GM23338 (cell line): ENCODE results near the gene OLFML2B. TPM values are rescaled to one million over a fixed set of nuclear protein-coding genes. Genes with fewer than 3 reads are reported as not detected.
A peak's percentile ranks its signal among the peaks of the same experiment; 100 is the strongest.

Experiments used
- ATAC-seq: fragments of 200-7000 bp; cut with Tn5 transposase; 3 replicates; pipeline ENCODE4 v1.9.1; 2020
- DNase-seq: peaks from one replicate; pipeline ENCODE4 v3.0.0-alpha.2; 2015; ENCODE audit warnings: low spot score
- H2AFZ ChIP-seq: fragments of 200-600 bp; sonication (generic); 2 replicates; pipeline ENCODE4 v1.8.0; 2016; ENCODE audit warnings: antibody characterized with exemption, mild to moderate bottlenecking, moderate library complexity
- H3F3A ChIP-seq: fragments of 200-600 bp; sonication (generic); replicated peaks from 2 replicates; pipeline ENCODE4 v1.8.0; 2017; ENCODE audit warnings: antibody characterized with exemption, mixed run types, low read depth
- H3K27ac ChIP-seq: fragments of 200-600 bp; sonication (generic); 2 replicates; pipeline ENCODE4 v1.6.1; 2016; ENCODE audit warnings: low read depth
- H3K27me3 ChIP-seq: fragments of 200-600 bp; sonication (generic); 2 replicates; pipeline ENCODE4 v1.8.0; 2016; ENCODE audit warnings: mild to moderate bottlenecking, mixed run types, moderate library complexity; ENCODE audit not compliant: insufficient read depth
- H3K36me3 ChIP-seq: fragments of 200-600 bp; sonication (generic); 2 replicates; pipeline ENCODE4 v1.8.0; 2016; ENCODE audit warnings: mild to moderate bottlenecking; ENCODE audit not compliant: insufficient read depth
- H3K4me1 ChIP-seq: fragments of 200-600 bp; sonication (generic); 2 replicates; pipeline ENCODE4 v1.8.0; 2016; ENCODE audit warnings: mild to moderate bottlenecking, moderate library complexity; ENCODE audit not compliant: insufficient read depth
- H3K4me2 ChIP-seq: fragments of 200-600 bp; sonication (generic); 2 replicates; pipeline ENCODE4 v1.7.1; 2017; ENCODE audit warnings: mixed run types
- H3K4me3 ChIP-seq: fragments of 200-600 bp; sonication (generic); 2 replicates; pipeline ENCODE4 v1.6.1; 2016; ENCODE audit warnings: mixed run types
- H3K79me2 ChIP-seq: fragments of 200-600 bp; sonication (generic); replicated peaks from 2 replicates; pipeline ENCODE4 v1.8.0; 2017; ENCODE audit warnings: mild to moderate bottlenecking; ENCODE audit not compliant: insufficient read depth
- H3K9me2 ChIP-seq: fragments of 200-600 bp; sonication (generic); 2 replicates; pipeline ENCODE4 v1.8.0; 2017; ENCODE audit not compliant: insufficient read depth
- H4K20me1 ChIP-seq: fragments of 200-600 bp; sonication (generic); replicated peaks from 2 replicates; pipeline ENCODE4 v1.8.0; 2017; ENCODE audit warnings: mild to moderate bottlenecking; ENCODE audit not compliant: insufficient read depth
- H3K27ac Mint-ChIP-seq: 2 replicates; pipeline ENCODE4 v1.8.0; 2020; ENCODE audit warnings: inconsistent platforms, mild to moderate bottlenecking, moderate library complexity, mixed read lengths
- H3K27me3 Mint-ChIP-seq: 3 replicates; pipeline ENCODE4 v1.8.0; 2022; ENCODE audit warnings: low read depth, mild to moderate bottlenecking, moderate library complexity, mixed read lengths, inconsistent platforms; ENCODE audit not compliant: insufficient read depth, poor library complexity
- H3K36me3 Mint-ChIP-seq: 3 replicates; pipeline ENCODE4 v1.8.0; 2021; ENCODE audit warnings: low read depth, mild to moderate bottlenecking, inconsistent platforms, moderate library complexity, mixed read lengths
- H3K4me1 Mint-ChIP-seq: 3 replicates; pipeline ENCODE4 v1.8.0; 2020; ENCODE audit warnings: mild to moderate bottlenecking, inconsistent platforms, mixed read lengths
- H3K4me3 Mint-ChIP-seq: 3 replicates; pipeline ENCODE4 v1.8.0; 2021; ENCODE audit warnings: moderate library complexity, mild to moderate bottlenecking, inconsistent platforms, mixed read lengths
- H3K9me3 Mint-ChIP-seq: 3 replicates; pipeline ENCODE4 v1.8.0; 2020; ENCODE audit warnings: moderate library complexity, mild to moderate bottlenecking, inconsistent platforms, mixed read lengths
- EZH2phosphoT487 ChIP-seq: fragments of 200-600 bp; sonication (generic); IDR thresholded peaks from one replicate; pipeline ENCODE4 v1.8.1; 2018; ENCODE audit warnings: antibody characterized with exemption; ENCODE audit not compliant: unreplicated experiment
- NANOG ChIP-seq: IDR thresholded peaks from 2 replicates; pipeline ENCODE4 v1.6.1; 2016; ENCODE audit warnings: antibody characterized with exemption, borderline replicate concordance
- polyA plus RNA-seq: library from polyadenylated mRNA; unstranded; fragments of >200 nt; fragmentation: Nextera tagmentation; extraction: Ambion mirVana; gene quantifications from 2 replicates; pipeline ENCODE4 v1.2.1, GENCODE V29; 2016
- total RNA-seq: library from RNA; depleted of rRNA; stranded (reverse); fragments of >200 nt; shearing (Covaris generic); gene quantifications from 2 replicates; pipeline ENCODE4 v1.2.3, GENCODE V29; 2014
- TF ChIP-seq, protein P1 (sequence below): fragments of 250-450 bp; sonication (Bioruptor Pico); IDR thresholded peaks from 2 replicates; pipeline ENCODE4 v1.5.0; 2020; ENCODE audit warnings: mild to moderate bottlenecking, moderate library complexity
- TF ChIP-seq, protein P2 (sequence below), 2 experiments: fragments of 200-600 bp in 1 of 2; sonication (generic) in 1 of 2; conservative IDR thresholded peaks; 2 replicates each; pipeline versions ENCODE4 v1.5.1 to v1.6.1; 2016 to 2017; ENCODE audit warnings: antibody characterized with exemption in 2 of 2, low read depth in 2 of 2, mild to moderate bottlenecking in 2 of 2, moderate library complexity in 1 of 2
- TF ChIP-seq, protein P3 (sequence below): IDR thresholded peaks from 2 replicates; pipeline ENCODE4 v1.6.1; 2016; ENCODE audit warnings: antibody characterized with exemption

OLFML2B gene
- total and polyA plus RNA-seq, 2 experiments from 2014 or later, result 2.9 to 4.3 TPM

DNA sequence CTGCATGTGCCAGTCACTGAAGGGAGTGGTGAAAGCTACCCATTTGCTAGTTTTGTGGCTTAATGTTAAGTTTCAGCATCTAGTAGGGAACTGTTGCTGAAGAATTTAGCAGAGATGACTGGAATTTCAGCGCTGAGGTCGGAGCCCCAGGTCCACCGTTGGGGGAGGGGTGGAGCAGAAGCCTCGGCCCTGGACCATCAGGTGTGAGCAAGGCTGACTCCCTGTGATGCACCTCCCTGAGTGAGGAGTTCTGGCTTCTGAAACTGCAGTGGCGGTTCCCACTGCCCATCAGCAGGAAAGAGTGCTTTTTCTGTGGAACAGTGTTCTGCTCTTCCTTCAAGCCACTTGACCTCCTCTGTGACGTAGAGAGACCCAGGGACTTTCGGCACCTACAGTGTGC lies 47.2 kb upstream of the OLFML2B start (continued):
- TF ChIP-seq, protein P1, sequence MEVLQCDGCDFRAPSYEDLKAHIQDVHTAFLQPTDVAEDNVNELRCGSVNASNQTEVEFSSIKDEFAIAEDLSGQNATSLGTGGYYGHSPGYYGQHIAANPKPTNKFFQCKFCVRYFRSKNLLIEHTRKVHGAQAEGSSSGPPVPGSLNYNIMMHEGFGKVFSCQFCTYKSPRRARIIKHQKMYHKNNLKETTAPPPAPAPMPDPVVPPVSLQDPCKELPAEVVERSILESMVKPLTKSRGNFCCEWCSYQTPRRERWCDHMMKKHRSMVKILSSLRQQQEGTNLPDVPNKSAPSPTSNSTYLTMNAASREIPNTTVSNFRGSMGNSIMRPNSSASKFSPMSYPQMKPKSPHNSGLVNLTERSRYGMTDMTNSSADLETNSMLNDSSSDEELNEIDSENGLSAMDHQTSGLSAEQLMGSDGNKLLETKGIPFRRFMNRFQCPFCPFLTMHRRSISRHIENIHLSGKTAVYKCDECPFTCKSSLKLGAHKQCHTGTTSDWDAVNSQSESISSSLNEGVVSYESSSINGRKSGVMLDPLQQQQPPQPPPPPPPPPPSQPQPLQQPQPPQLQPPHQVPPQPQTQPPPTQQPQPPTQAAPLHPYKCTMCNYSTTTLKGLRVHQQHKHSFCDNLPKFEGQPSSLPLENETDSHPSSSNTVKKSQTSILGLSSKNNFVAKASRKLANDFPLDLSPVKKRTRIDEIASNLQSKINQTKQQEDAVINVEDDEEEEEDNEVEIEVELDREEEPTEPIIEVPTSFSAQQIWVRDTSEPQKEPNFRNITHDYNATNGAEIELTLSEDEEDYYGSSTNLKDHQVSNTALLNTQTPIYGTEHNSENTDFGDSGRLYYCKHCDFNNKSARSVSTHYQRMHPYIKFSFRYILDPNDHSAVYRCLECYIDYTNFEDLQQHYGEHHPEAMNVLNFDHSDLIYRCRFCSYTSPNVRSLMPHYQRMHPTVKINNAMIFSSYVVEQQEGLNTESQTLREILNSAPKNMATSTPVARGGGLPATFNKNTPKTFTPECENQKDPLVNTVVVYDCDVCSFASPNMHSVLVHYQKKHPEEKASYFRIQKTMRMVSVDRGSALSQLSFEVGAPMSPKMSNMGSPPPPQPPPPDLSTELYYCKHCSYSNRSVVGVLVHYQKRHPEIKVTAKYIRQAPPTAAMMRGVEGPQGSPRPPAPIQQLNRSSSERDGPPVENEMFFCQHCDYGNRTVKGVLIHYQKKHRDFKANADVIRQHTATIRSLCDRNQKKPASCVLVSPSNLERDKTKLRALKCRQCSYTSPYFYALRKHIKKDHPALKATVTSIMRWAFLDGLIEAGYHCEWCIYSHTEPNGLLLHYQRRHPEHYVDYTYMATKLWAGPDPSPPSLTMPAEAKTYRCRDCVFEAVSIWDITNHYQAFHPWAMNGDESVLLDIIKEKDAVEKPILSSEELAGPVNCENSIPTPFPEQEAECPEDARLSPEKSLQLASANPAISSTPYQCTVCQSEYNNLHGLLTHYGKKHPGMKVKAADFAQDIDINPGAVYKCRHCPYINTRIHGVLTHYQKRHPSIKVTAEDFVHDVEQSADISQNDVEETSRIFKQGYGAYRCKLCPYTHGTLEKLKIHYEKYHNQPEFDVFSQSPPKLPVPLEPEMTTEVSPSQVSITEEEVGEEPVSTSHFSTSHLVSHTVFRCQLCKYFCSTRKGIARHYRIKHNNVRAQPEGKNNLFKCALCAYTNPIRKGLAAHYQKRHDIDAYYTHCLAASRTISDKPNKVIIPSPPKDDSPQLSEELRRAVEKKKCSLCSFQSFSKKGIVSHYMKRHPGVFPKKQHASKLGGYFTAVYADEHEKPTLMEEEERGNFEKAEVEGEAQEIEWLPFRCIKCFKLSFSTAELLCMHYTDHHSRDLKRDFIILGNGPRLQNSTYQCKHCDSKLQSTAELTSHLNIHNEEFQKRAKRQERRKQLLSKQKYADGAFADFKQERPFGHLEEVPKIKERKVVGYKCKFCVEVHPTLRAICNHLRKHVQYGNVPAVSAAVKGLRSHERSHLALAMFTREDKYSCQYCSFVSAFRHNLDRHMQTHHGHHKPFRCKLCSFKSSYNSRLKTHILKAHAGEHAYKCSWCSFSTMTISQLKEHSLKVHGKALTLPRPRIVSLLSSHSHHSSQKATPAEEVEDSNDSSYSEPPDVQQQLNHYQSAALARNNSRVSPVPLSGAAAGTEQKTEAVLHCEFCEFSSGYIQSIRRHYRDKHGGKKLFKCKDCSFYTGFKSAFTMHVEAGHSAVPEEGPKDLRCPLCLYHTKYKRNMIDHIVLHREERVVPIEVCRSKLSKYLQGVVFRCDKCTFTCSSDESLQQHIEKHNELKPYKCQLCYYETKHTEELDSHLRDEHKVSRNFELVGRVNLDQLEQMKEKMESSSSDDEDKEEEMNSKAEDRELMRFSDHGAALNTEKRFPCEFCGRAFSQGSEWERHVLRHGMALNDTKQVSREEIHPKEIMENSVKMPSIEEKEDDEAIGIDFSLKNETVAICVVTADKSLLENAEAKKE, result no peak
- no peak for TF ChIP-seq NANOG
- TF ChIP-seq, protein P2, sequence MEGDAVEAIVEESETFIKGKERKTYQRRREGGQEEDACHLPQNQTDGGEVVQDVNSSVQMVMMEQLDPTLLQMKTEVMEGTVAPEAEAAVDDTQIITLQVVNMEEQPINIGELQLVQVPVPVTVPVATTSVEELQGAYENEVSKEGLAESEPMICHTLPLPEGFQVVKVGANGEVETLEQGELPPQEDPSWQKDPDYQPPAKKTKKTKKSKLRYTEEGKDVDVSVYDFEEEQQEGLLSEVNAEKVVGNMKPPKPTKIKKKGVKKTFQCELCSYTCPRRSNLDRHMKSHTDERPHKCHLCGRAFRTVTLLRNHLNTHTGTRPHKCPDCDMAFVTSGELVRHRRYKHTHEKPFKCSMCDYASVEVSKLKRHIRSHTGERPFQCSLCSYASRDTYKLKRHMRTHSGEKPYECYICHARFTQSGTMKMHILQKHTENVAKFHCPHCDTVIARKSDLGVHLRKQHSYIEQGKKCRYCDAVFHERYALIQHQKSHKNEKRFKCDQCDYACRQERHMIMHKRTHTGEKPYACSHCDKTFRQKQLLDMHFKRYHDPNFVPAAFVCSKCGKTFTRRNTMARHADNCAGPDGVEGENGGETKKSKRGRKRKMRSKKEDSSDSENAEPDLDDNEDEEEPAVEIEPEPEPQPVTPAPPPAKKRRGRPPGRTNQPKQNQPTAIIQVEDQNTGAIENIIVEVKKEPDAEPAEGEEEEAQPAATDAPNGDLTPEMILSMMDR (conservative IDR thresholded peaks at IDR 0.05; ENCODE audit: low read depth in 2 of 2), result no peak

DNA sequence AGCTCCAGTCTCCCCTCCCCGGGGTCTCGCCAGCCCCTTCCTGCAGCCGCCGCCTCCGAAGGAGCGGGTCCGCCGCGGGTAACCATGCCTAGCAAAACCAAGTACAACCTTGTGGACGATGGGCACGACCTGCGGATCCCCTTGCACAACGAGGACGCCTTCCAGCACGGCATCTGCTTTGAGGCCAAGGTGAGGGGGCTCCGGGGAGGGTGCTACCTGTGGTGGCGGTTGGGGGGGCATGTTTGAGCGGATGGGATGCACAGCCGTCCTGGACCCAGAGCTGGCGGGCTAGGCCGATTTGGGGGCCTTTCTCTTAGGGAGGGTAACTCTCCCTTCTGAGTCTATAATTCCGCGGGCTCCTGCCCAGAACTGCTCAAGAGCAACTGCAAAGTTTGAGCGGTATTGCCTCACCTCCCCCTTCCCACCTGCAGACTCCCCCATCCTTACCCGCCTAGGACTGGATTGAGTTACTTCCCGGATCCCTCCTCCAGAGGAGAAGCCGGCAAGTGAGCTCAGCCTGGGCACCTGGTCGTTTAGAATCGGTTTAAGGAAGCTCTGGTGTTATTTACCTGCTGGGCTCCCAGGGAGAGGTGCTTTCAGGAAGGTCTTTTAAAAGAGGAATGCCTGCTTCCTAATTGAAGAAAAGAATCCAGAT lies 46.6 kb upstream of the OLFML2B start:
- H3K36me3 Mint-ChIP-seq, result peaks cover 20% of the 10 kb centered on the region
- H3K9me2 ChIP-seq, result peaks cover 4% of the 10 kb centered on the region; the same call in 1 of the 2 replicates
- H3K27ac ChIP-seq, result peak overlapping the region; percentile 82; the same call in 1 of the 2 replicates
- ATAC-seq, result peak; percentile 70
- DNase-seq, result peak; percentile 81
- peaks cover 10% of the 10 kb centered on the region for H3K27me3 Mint-ChIP-seq
- H3K4me1 ChIP-seq, result peaks cover 34% of the 10 kb centered on the region
- H3F3A ChIP-seq, result peaks cover 8% of the 10 kb centered on the region; the same call in 1 of the 2 replicates
- peak overlapping the region; percentile 92 for H2AFZ ChIP-seq
- H3K4me3 Mint-ChIP-seq, result peak overlapping the region; percentile 76
- H3K79me2 ChIP-seq, result peaks cover 41% of the 10 kb centered on the region
- H3K27ac Mint-ChIP-seq, result no peak overlapping the region
- H3K4me2 ChIP-seq, result peak overlapping the region; percentile 82
- no peaks in the 10 kb centered on the region for H3K36me3 ChIP-seq
- H3K9me3 Mint-ChIP-seq, result peaks cover 7% of the 10 kb centered on the region; the same call in 1 of the 3 replicates
- peaks cover 50% of the 10 kb centered on the region for H3K4me1 Mint-ChIP-seq
- H3K27me3 ChIP-seq, result peaks cover 8% of the 10 kb centered on the region; the same call in 1 of the 2 replicates
- H4K20me1 ChIP-seq, result peaks cover 19% of the 10 kb centered on the region
- H3K4me3 ChIP-seq, result peak overlapping the region; percentile 71
- TF ChIP-seq EZH2phosphoT487, result no peak
- TF ChIP-seq, protein P1, result no peak
- TF ChIP-seq, protein P3, sequence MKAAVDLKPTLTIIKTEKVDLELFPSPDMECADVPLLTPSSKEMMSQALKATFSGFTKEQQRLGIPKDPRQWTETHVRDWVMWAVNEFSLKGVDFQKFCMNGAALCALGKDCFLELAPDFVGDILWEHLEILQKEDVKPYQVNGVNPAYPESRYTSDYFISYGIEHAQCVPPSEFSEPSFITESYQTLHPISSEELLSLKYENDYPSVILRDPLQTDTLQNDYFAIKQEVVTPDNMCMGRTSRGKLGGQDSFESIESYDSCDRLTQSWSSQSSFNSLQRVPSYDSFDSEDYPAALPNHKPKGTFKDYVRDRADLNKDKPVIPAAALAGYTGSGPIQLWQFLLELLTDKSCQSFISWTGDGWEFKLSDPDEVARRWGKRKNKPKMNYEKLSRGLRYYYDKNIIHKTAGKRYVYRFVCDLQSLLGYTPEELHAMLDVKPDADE, result no peak
